Left lung (tissue), 10 donors: ENCODE measurements around the gene GPC6. TPM values are rescaled to one million over a fixed set of nuclear protein-coding genes. Genes with fewer than 3 reads are reported as not detected.

ENCODE experiments used
- ATAC-seq: fragments of 200-7000 bp; cut with Tn5 transposase; one replicate; pipeline ENCODE4 v1.9.1; 2020; ENCODE audit warnings: moderate library complexity
- DNase-seq, 4 donors: peaks; one replicate each; pipeline ENCODE4 v3.0.0-alpha.2; 2013 to 2020
- H3K27ac ChIP-seq, 2 donors: fragments of 200-600 bp; sonication (generic) in 1 of 2; one replicate each; pipeline versions ENCODE4 v1.5.0 to v1.8.0; 2020 to 2021
- H3K27me3 ChIP-seq, 2 donors: fragments of 200-600 bp; sonication (generic) in 1 of 2; one replicate each; pipeline versions ENCODE4 v1.5.0 to v1.8.0; 2020 to 2021
- H3K36me3 ChIP-seq, 2 donors: fragments of 200-600 bp; sonication (generic) in 1 of 2; one replicate each; pipeline versions ENCODE4 v1.5.0 to v1.8.0; 2020 to 2021
- H3K4me1 ChIP-seq, 2 donors: fragments of 200-600 bp; one replicate each; pipeline ENCODE4 v1.8.0; 2021
- H3K4me3 ChIP-seq, 2 donors: fragments of 200-600 bp; sonication (generic) in 1 of 2; one replicate each; pipeline versions ENCODE4 v1.5.0 to v1.8.0; 2020 to 2021; ENCODE audit warnings: mild to moderate bottlenecking in 1 of 2
- H3K9me3 ChIP-seq, 2 donors: fragments of 200-600 bp; sonication (generic) in 1 of 2; one replicate each; pipeline versions ENCODE4 v1.5.0 to v1.8.0; 2020 to 2021
- CTCF ChIP-seq, 2 donors: fragments of 200-600 bp; sonication (generic) in 1 of 2; IDR thresholded peaks; one replicate each; pipeline versions ENCODE4 v1.5.0 to v1.8.0; 2021; ENCODE audit warnings: antibody characterized with exemption in 2 of 2
- intact Hi-C, 2 donors: fragments of 100-400 bp; cut with DNase I; formaldehyde crosslinking; loops; one replicate each; pipeline versions ENCODE4 v1.11.2 to v1.14.2; 2022
- polyA plus RNA-seq, 6 donors: library from polyadenylated mRNA; unstranded; fragments of 120-200 nt; gene quantifications; one replicate each; pipeline ENCODE4 v1.2.1, GENCODE V29; 2013; ENCODE audit not compliant: insufficient read length in 6 of 6
- total RNA-seq, 2 donors: library from RNA; stranded (reverse); fragmentation: NEBNext Ultra II Directional; extraction: Animal tissue kit (Norgen Biotek cat#: 25700); gene quantifications; one replicate each; pipeline ENCODE4 v1.2.1, GENCODE V29; 2021
- donor health status: DM: no; HTN: yes; CAD: no.
- donor health status: DM: no; HTN: no; CAD: no.

Gene GPC6
- total and polyA plus RNA-seq, 8 donors: 9.6 to 25.8 (median 21.1) TPM

DNA sequence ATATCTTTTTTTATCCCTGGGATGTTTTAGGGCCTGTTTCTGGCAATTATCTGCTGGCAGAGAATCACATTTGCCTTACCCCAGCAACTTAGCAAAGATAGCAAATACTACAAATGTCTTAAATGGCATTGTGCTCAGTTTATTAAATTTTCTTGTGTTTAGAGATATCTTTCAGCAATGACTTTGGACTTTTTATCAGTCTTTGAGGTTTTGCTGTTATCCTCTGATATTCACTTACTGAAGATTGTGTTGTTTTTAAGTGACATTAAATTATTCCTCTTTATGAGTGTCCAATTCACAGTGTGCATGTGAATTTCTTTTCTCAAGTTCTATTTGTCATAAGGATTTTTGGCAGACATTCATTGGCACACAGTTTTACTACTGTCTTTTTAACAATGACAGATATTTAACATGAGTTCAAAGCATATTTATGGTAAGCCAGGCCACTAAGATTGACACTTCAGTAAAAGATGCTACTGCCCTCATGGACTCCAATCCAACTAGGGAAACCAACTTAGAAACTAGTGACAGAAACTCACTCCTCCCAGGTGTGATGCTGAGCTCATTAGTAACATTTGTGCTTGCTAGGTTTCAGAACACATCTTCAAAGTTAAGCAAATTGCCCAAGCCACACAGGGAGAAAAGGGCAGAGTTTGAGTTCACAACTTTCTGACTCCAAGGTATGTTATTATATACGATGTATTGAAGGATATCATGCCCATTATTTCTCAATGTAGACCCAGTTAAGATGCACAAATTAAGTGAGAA, 481.9 kb downstream of the GPC6 start:
- Histone ChIP-seq H3K27me3 (no peaks in the 10 kb centered on the region), H3K4me3 (no peak overlapping the region), H3K27ac (no peak overlapping the region), H3K36me3 (no peaks in the 10 kb centered on the region), H3K4me1 (no peaks in the 10 kb centered on the region), H3K9me3 (peaks cover 0 to 3% of the 10 kb centered on the region in 2 donors)
- ATAC-seq: no peak
- intact Hi-C loops: no loop called here
- no peak for DNase-seq
- TF ChIP-seq CTCF (IDR thresholded peaks at IDR 0.05): no peak

GRCh38 chr13:93709506-93710244, 483.1 kb downstream of the GPC6 start:
- no peak for DNase-seq
- TF ChIP-seq CTCF (IDR thresholded peaks at IDR 0.05): no peak
- Histone ChIP-seq H3K4me3 (no peak overlapping the region), H3K27me3 (no peaks in the 10 kb centered on the region), H3K27ac (no peak overlapping the region), H3K4me1 (no peaks in the 10 kb centered on the region), H3K9me3 (peaks cover 0 to 14% of the 10 kb centered on the region in 2 donors), H3K36me3 (no peaks in the 10 kb centered on the region)
- intact Hi-C loops: no loop called here
- ATAC-seq: no peak

GRCh38 chr13:93714171-93714570, 487.6 kb downstream of the GPC6 start:
- intact Hi-C loops: no loop called here

DNA sequence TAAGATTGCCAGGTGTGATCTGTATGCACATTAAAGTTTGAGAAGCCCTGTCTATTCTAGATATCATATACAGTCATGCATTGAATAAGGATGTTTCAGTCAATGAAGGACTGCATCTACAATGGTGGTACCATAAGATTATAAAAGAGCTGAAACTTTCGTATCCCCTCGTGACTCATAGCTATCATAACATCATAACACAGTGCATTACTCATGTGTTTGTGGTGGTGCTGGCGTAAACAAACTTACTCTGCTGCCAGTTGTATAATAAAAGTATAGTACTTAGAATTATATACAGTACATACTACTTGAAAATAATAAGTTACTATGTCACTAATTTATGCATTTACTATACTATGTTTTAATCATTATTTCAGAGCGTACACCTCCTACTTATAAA, 489.3 kb downstream of the GPC6 start:
- no peak for DNase-seq
- no peak for TF ChIP-seq CTCF (IDR thresholded peaks at IDR 0.05)

More at GRCh38 chr13:93714171-93714570, 487.6 kb downstream of the GPC6 start:
- no peak for TF ChIP-seq CTCF (IDR thresholded peaks at IDR 0.05)
- Histone ChIP-seq H3K9me3 (peaks cover 0 to 28% of the 10 kb centered on the region in 2 donors), H3K27me3 (no peaks in the 10 kb centered on the region), H3K4me1 (no peaks in the 10 kb centered on the region), H3K4me3 (no peak overlapping the region), H3K36me3 (no peaks in the 10 kb centered on the region), H3K27ac (no peak overlapping the region)
- no peak for DNase-seq
- ATAC-seq: no peak

DNA sequence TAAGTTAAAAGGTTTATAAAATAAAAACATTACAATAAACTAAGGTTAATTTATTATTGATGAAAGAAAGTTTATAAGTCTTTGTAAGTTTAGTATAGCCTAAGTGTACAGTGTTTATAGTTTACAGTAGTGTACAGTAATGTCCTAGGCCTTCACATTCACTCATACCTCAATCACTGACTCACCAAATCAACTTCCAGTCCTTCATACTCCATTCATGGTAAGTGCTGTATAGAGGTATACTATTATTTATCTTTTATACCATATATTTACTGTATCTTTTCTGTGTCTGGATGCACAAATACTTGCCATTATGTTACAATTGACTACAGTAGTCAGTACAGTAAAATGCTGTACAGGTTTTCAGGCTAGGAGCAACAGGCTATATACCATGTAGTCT, 490.0 kb downstream of the GPC6 start:
- no peak overlapping the region for H3K27ac ChIP-seq
- intact Hi-C loops: no loop called here

More for the DNA sequence above, 489.3 kb downstream of the GPC6 start:
- ATAC-seq: no peak
- H3K9me3 ChIP-seq: peaks cover 0 to 28% of the 10 kb centered on the region in 2 donors
- H3K27me3 ChIP-seq: no peaks in the 10 kb centered on the region
- no peaks in the 10 kb centered on the region for H3K4me1 ChIP-seq
- H3K36me3 ChIP-seq: no peaks in the 10 kb centered on the region
- intact Hi-C loops: no loop called here
- no peak overlapping the region for H3K27ac ChIP-seq
- no peak overlapping the region for H3K4me3 ChIP-seq

More for the DNA sequence above, 490.0 kb downstream of the GPC6 start:
- Histone ChIP-seq H3K36me3 (no peaks in the 10 kb centered on the region), H3K4me3 (no peak overlapping the region), H3K27me3 (no peaks in the 10 kb centered on the region), H3K9me3 (peaks cover 0 to 28% of the 10 kb centered on the region in 2 donors), H3K4me1 (no peaks in the 10 kb centered on the region)
- TF ChIP-seq CTCF (IDR thresholded peaks at IDR 0.05): no peak
- ATAC-seq (no peak), DNase-seq (no peak)
